Measurements from ENCODE around the gene DPH1.

The DPH1 gene

DNA sequence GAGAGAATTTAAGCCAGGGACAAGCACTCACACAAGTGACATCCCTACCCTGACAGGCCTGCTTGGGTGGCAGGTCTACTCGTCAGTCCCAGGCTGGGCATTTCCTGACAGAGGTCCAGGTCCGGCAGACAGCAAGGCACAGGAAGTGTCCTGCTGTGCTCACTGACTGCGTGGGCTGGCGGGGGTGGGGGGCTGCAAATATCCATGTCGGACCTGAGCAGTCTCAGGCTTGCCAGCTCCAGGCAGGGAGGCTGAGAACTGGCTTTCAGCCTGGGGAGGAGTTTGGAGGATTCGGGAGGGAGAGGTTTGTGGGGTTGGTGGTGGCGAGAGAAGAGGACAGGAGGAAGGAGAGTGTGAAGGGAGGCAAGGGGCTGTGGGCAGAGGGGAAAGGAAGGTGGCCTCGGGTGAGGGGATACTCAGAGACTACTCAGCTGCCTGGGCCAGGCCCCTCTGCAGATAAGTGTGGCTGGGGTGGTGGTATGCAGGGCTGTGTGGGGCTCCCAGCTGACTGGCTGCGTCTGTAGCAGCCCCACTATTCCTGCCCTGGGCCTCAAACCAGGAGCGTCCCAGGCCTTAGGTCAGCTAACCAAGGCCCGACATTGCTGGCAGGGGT, 32.7 kb downstream of the DPH1 start:
- no peak for DNase-seq

DNA sequence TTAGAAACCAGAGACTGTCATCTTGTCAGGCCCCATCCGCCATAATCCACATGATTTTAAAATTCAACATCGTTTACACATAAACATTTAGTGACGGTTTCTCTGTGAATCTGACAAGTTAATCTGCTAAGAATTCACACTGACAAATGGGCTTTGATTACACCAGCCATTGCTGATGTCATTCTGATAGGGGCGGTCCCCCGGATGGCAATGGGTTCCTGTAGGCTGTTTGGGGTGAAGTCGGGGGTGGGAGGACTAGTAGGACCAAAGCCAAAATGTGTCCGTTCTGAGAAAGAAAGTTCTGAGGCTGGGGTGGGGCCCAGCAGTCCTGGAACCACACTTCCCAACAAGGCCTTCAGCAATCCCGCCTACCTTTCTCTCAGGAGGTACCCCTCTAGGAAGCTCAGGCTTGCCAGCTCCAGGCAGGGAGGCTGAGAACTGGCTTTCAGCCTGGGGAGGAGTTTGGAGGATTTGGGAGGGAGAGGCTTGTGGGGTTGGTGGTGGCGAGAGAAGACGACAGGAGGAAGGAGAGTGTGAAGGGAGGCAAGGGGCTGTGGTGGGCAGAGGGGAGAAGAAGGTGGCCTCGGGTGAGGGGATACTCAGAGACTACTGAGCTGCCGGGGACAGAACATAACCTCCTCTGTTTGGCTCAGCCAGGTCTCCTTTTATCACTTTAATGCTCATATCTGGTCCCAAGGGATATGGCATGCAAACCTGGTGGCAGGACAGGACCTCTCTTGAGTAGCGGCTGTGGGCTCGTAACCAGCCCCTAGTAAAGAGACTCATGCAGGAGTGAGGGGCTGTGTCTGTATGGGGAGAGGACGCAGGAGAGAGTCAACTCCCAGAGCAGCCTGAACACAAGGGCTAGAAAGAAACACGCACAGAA, 33.6 kb downstream of the DPH1 start:
- no peak for DNase-seq

GRCh38 chr17:2064147-2064489, 34.2 kb downstream of the DPH1 start:
- DNase-seq, result no peak

DNA sequence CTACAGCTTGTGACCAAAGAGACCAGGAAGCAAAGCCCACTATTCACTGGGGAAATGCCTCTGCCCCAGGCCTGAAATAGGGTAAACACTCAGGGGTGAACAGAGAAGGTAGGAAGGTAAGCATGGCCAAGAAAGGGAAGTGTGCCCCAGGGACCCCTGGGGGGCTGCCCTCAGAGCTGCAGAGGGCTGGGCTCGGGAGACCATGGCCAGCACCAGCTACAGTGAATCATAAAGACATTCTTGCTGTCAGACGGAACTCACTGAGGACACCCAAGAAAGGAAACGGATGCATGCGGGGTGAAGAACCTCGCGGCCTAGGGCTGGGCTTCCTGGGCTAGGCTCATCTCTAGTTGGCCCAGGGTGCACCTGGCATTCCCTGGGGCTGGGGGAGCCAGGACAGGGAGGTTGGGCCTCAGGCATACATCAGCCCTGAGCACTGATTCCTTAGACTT, 34.6 kb downstream of the DPH1 start:
- no peak for DNase-seq

- DNase-seq, result peak; percentile 18 to 54
Measured at GRCh38 chr17:2064980-2065785, 35.2 kb downstream of the DPH1 start.

DNA sequence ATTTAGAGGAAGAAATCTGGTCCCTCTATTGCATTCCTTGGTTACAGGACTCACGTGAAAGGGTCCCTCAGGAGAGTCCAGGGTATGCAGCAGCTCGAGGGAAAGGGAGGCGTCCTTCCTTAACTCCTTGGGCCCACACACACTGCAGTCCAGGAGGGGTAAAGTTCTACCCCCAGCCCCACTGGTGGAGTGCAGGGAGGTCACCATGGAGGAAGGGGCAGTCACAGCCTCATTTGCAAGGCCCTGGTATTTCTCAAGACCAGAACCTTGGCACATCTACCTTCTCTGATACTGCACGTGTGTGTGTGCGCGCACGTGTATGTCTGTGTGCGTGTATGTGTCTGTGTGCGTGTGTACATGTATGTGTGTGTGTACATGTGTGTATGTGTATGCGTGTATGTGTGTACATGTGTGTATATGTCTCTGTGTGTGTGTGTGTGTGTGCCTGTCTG, 36.0 kb downstream of the DPH1 start:
- no peak for DNase-seq

DNA sequence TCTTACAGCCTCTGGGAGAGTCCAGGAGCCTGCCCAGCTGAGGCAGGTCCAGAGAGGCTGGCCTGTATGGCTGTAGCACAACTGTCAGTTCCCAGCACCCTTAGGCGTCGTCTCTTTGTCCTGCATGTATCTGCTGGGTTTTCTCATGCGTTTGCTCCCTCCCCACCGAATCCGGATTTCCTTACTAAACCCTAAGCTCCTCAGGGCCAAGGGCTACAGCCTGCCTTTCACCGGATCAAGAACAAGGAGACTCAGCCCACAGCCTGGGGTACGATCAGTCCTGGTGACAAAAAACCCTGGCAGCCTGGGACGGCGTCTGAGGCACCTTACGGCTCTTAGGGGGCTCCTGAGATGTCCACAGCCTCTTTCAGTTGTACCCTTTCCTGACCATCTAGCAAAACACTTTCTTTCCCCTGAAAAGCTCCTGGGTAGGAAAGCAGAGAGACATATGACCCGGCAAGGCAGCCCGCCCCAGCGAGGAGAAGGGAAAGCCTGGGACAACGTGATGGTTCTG, 37.2 kb downstream of the DPH1 start:
- no peak for DNase-seq

DNA sequence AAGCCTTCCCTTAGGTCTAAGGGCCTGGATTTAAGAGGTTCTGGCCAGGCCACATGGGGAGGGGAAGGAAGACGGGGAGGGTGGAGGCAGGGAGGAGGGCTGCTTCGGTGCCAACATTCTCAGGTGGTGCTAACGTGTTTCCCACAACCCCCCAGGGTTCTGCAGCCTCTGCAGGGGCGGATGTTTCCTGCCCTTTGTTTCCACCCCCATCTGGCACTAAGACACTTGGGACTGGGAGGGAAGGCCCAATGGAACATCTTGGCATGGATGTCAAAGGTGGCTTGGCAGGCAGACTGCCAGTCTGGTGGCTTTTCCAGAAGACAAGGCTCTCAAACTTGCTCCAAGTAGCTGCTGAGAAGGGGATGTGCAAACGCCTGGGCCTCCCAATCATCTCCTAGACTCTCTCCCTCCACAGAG, 37.7 kb downstream of the DPH1 start:
- DNase-seq, result no peak

DNA sequence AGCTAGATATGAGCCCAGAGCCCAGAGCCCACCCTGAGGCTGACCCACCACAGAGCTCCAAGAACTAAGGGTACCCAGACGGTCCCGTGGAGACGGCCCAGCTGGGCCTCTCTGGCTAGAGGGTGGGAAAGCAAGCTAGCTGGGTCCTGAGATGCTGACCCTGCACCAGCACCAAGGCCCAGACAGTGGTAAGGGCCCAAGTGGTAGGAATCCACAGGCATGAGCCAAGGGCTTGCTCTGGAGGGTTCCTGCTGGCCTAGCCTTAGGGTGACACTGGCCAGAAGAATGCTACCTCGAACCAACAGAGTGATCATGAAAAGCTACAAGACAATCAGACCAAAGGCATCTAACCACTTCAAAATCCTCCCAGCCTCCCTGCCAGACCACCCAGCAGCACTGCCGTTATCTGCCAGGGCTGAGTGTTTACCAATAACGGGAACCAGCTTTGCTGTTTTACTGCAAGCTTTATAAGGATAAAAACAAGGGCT, 38.1 kb downstream of the DPH1 start:
- no peak for DNase-seq

- no peak for DNase-seq
Measured at GRCh38 chr17:2068519-2069051, 38.6 kb downstream of the DPH1 start.

GRCh38 chr17:2070241-2071023, 40.5 kb downstream of the DPH1 start:
- no peak for DNase-seq

- DNase-seq, result no peak
Measured at GRCh38 chr17:2071024-2071385, 41.1 kb downstream of the DPH1 start.

DNA sequence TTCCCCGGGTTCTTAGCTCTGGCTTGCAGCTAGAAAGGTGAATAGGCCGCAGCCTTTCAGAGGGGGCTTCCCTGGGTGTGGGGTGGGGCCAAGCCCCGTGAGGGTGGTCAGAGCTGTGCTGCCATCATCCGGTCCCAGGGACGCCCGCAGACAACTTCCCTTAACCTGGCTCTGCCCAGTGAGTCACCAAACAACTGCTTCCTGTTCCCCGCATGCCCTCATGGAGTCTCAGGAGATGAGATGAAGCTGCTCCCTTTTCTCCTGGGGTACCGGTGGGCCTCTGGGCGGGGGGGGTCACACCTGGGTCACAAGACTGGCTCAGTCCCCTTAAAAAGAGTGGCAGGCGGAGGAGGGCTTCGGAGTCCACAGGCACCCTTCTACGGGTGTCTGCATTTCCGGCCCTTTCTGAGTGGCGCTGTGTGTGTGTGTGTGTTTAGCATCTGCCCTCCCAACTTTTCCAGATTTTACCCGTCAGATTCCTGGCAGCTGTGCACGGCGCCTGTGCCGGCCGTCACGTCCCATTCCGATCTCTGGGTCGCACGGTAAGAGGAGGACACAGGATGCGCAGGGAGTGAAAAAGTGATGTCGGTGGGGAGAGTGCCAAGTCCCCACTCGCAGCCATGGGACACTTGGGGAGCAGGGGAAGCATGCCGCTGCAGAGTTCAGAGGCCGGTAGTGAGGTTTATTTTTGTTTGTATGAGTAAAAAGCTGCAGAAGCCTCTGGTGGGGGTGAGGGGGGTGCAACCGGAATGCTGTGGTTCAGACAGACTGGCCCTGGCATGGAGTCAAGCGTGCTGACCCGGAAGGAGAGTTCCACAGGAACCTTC, 41.7 kb downstream of the DPH1 start:
- peak; percentile 31 to 56 for DNase-seq

DNA sequence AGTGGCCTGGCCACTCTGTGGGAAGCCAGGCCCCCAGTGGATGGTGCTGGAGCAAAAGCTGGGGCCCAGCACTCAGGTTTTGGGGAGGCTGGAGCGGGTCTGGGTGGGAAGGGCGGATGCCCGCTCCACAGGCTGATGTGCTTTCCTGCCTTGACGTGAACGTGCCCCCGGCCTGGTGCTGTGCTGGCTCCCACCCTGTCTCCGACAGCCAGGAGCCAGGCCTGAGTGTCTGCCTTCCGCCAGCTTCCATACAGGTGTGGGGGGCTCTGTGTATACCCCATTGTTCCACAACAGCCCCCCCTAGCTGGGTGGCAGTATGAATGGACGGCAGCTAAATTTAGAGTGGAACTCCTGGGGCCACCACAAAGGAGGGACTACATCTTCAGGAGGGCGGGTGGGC, 45.0 kb downstream of the DPH1 start:
- DNase-seq, result no peak

DNA sequence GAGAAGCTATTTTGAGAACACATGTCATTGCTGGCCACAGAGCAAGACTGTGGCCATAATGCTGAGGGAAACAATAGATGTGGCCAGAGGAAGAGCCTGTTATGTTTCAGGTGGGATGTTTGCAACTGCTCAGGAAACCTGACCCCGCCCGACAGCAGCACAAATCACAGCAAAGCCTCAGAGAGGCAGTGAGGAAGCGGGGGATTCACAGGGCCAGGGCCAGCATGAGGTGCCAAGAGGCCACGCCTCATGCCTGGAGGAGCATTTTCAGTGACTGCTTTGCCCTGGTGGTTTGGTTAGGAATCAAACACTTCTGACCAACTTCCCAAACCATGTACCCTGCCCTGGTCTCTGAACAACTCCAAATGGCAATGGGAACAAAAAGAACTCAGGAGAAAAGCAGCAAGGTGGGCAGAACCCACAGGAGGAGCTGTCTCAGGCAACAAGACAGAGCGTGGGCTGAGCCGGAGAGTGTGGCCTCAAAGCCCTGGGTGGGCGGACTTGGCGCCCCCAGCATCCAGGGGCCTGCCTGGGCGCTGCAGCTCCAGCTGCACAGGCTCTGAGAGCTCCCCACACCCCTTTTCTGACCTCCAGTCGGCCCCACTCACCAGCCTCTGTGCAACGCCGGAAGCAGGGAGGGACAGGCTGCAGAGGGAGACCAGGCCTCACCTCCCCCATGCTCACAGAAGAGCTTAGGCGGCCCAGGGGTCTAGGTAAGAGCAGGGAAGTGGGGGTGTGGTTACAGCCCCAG, 45.6 kb downstream of the DPH1 start:
- DNase-seq, result no peak

GRCh38 chr17:2076087-2076984, 46.4 kb downstream of the DPH1 start:
- no peak for DNase-seq

GRCh38 chr17:2077040-2077439, 47.1 kb downstream of the DPH1 start:
- DNase-seq, result no peak

GRCh38 chr17:2081564-2081963, 51.6 kb downstream of the DPH1 start:
- peak in 1 of 2 donors; percentile 39 for DNase-seq
